HG02678 (cell line): ENCODE measurements around the gene LUZP1.

ENCODE experiments used
- ATAC-seq: cut with Tn5 transposase; IDR thresholded peaks from one replicate; pipeline ENCODE4 v1.9.1; 2021; ENCODE audit warnings: mild to moderate bottlenecking, moderate library complexity; ENCODE audit not compliant: unreplicated experiment

Gene LUZP1

DNA sequence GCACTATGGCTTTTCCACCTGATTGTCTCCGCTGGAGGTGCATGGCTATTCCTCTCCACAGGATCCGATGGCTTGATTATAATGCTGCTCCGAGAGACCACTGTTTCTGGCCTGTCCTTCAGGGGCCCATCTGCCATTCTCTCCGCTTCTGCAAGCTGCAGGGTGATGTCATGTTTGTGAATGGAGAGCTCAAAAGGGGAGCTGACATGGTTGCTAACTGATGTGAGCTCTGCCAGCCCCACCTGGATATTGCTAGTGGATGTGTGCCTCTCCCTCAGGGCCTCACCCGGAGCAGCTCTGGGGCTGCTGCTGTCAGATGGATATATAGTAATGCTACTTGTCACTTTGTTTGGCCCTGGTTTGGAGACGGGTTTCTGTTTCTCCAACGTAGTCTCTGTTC, 77.1 kb downstream of the LUZP1 start:
- ATAC-seq = no peak

DNA sequence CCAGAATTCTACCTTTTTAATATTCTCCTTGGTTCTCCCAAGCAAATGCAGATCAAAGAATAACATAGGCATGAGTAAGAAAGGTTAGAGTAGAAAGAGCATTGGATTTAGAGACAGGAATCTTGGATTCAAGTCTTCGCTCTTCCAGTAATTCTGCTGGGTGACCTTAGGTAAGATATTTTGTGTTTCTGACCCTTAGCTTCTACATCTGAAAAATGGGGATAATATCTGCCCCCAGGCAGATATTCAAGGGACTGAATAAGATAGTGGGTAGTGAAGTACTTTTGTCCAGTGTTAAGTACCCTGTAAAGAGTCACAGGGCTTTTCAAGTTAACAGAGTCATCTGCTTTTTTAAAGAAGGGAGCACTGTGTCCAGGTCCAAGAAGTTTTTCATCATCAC, 78.6 kb downstream of the LUZP1 start:
- ATAC-seq = no peak

DNA sequence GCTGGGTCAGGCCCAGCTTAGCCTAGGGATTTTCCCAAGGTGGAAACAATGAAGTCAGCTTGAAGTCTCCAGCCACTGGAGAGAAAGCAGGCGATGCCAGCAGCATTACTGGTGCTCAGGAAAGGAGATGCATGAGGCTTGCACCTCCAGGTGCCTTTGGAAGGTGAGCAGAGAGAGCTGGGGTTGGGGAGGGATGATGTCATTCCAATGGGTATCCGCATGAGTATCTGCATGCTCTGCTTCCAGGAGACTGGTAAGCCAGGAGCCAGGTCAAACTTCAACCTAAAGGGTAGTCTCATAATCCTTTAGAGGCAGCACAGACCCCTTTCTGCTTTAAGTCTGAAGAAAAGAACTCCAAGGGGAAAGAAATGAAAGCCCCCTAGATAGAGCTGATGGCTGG, 80.6 kb downstream of the LUZP1 start:
- no peak for ATAC-seq

DNA sequence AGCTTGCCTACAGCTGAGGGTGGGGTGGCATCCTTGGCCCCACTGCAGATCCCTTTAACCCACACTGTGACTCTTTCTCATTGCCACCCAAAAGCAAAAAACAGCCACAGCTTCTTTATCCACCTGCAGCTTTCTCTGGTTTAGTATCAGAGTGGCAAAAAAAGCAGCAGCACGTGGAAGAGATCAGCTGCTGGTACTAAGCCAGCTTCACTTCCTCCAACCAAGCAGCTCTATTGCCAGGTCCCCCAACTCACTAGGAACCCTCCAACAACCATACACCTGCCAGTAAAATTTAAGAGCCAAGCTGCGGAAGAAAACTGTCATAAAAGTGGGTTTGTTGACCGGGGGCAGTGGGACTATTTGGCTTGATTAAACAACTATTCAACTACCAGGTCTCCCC, 83.0 kb downstream of the LUZP1 start:
- ATAC-seq = no peak

DNA sequence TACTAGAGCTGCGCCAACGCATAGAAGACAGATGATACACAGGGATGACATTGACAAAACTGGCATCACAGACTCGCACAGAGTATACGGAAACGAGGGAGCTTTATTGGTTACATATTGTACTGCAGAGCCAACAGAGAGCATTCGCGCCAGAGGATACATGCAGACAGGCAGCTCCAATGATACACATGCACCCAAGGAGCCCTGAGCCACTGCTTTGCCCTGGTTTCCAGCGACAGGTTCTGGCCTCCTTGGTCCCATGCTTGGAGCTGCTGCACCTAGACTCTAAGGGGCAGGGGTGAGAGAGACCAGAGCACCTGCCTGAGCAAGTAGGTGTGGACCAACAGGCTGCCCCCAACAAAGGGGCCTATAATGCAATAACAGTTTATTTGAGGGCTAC, 83.8 kb downstream of the LUZP1 start:
- ATAC-seq = no peak

DNA sequence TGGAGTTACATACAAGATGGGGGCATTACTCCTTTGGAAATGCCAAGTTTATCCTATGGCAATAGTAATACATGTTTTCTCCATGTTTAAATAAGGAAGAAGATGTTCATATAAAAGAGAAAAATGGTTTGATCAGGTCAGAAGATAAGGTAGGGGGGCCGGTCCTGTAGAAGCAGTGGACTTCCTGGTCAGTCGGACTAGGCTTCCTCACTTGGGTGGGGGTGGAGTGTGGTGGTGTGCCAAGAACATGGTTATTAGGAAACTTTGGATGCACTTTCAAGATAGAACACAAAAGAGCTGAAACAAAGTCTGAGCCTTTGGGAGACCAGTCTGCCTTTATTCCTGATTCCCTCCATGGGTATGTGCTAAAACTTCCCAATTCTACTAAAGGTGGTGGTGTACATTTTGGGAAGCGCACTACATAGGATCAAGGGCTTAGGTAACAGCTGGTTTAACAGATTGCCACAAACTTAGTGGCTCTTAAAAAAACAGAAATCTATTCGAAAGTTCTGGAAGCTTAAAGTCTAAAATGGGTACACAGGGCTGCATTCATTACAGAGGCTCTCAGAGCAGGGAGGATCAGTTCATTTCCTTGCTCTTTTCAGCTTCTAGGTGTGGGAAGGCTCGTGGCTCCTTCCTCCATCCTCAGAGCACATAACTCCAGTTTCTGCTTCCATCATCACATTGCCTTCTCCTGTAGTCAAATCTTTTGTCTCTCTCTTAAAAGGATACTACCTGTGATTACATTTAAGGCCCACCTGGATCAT, 84.8 kb downstream of the LUZP1 start:
- ATAC-seq = no peak

DNA sequence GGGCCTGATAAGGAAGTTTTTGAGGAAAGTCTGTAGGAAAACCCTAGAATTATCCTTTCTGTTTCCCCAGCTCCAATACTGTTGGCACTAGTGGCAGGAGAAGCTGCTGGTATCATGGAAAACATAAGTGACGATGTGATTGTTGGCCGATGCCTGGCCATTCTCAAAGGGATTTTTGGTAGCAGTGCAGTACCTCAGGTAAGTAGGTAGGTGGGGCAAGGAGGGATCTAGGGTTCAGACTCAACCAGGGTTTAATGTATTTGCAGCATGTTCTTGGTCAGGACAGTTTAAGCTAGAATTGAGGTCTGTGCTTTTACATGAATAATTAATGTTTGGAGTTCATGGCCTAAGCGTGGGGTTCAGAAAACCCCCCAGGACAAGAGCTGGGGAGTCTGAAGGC, 87.3 kb downstream of the LUZP1 start:
- no peak for ATAC-seq

DNA sequence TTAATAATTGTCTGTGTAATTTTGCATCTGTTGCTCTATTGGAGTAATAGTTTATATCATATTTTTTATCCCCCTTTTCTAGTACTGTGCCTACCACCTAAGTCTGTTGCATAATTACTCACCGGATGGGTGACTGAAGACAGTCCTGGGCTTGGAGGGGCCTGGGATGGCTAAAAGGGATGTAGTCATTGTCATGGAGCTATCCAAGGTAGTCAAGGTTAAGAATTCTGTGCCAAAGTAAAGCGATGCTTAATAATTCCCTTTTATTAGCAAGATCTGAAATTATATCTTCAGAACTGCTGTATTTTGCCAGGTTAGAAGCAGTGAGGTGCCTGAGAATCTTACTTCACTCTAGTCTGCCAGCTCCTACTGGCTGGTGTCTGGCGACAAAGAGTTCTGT, 87.8 kb downstream of the LUZP1 start:
- no peak for ATAC-seq

DNA sequence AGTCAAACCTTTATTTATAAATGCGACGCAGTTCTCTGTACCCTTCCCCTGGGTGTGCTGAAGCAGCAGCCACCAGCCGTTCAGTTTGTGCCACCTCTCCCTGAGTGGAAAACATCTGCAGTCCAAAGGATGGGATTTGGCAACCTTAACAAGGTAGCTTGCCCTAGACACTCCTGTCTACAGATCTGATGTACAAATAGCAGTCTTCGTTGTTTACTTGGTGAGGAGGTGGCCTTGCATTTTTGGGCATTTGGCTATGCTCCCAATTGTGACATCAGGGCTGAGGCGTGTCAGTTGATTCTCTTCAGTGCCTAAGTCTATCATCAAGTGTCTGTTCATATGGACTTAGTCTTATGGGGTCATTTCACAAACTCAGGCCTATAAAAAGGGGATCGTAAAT, 89.6 kb downstream of the LUZP1 start:
- no peak for ATAC-seq

DNA sequence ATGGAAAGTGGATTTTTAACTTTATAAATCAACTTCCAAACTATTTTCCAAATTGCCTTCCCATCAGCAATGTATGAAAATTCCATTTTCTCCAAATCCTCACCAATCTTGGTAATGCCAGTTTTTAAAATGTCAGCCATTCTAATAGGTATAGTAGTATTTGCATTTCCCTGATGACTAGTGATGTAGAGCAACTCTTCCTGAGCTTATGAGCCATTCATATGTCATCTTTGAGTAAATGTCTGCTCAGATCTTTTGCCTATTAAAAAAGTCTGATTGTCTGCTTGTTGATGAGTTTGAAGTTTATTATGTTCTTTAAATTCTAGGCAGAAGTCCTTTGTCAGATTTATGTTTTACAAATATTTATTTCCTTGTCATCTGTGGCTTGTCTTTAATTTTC, 94.6 kb downstream of the LUZP1 start:
- ATAC-seq = no peak

DNA sequence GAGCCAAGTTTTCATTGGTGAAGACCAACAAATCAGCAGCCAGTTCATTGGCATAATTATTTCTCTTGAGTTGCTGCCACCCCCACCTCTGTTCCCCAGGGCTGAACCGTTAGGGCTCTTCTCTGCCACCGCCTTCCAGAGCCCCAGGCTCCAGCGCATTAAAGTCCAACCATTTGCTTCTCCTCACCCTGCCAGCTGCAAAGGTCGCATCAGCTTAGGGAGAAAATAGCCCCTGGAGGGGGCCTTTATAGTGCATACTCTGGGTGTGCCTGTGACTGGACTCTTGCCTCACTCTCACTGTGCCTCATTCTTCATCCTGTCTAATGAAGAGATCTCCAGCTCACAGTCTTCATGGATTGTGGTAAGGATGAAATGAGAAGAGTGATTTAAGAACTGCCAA, 99.0 kb downstream of the LUZP1 start:
- no peak for ATAC-seq

DNA sequence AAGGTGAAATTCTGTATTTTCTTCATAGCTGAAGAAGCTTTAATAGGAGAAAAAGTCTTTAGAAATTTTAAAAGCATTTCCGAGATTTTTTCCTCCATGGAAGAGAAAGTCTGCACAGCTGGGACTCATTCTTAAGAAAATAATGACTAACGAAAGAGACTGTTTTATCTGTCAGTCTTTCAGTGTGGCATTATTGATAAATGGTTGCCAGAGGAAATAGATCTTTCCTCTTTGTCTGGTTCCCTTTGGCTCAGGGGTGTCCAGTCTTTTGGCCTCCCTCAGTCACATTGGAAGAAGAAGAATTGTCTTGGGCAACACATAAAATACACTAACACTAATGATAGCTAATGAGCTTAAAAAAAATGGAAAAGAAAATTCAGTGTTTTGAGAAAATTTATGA, 99.5 kb downstream of the LUZP1 start:
- ATAC-seq = no peak

DNA sequence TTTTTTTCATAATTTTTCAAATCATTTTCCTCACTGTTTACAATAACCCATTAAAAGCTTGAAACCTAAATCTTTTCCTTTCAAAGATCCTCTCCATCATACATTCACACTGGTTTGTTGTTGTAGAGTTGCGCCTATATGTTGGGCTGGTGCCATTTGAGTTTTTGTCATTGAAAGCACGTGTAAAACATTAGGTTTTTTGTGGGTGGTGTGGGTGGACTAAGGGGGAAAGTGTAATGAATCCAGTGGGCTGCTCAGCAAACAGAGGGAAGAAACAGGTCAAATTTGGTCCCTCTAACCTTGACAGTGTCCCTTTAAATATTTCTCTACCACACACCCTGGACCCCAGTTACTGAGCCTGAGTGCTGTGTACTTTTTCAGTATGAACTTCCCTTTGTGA, 102.6 kb downstream of the LUZP1 start:
- no peak for ATAC-seq

DNA sequence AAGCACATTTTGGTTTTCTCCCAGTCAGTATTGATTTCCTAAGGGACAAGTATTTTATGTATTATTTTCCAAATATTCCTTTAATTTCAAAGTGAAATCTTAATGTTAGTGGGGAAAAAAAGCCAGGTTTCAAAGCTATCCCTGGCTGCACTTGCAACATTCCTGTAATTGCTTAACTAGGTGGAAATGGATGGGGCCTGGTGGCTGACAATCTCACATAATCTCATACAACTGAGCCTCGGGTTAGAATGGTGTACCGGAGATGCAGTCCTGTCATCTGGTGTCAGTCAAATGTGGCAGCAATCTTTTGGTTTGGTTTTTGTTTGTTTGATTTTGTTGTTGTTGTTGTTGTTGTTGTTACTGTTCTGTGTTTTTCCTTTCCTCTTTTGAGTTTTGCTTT, 103.3 kb downstream of the LUZP1 start:
- ATAC-seq = no peak

DNA sequence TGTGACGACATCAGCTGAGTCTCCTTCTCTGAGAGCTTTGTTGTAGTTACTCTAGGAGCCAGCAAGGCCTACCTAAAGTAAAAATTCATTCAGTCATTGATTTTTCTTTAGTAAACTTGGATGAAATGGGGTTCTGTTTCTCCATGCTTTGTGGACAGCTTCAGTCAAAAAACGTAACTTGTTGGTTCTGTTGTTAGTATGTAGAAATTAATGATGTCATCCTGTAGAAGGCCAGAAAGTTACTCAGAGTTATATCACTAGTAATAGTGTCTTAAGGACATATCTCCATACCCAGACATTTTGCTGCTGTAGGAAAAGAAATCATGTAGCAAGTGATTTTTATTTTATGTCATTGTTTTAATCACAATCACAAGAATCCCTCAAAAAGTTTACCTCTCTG, 106.4 kb downstream of the LUZP1 start:
- ATAC-seq = no peak

DNA sequence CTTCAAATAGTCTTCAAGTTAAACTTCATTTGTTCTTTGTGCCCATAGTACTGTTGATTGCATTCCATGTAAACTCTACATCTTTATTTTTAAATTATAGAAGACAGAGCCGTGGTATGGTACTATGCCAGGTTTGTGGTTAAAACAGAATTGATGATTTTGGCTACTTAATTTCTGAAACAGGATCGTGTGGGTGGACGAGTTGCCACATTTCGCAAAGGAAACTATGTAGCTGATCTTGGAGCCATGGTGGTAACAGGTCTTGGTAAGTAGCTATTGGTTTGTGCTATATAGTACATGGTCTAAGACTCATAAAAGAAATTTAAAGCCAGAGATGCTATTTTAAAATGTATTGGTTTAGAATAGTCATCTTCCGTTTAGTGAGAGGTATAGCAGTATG, 111.4 kb downstream of the LUZP1 start:
- ATAC-seq = no peak

DNA sequence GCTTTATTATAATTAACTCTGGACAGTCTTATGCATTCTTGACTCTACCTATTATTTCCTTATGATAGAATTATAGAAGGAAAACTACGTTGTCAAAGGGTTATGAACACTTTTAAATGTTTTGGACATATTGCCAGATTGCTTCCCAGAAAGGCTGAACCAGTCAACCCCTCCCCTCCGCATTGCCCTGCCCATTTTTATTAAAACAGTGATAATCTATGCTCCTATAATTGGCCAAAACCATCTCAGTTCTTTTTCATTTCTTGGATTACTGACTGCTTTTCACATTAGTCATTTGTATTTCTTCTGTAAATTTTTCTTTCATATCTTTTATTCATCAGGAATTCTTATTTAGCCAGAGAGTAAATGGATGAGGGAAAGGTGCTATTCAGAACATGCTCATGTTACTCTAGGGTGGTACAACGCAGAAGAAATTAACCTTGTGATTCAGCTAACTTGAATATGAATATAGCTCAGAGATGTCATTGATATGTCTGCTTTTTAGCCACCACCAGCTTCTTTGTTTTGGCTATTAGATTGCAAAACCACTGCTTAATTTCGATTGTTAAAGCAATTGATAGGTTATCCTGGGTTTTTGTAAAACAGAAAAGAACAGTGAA, 117.3 kb downstream of the LUZP1 start:
- ATAC-seq = no peak

DNA sequence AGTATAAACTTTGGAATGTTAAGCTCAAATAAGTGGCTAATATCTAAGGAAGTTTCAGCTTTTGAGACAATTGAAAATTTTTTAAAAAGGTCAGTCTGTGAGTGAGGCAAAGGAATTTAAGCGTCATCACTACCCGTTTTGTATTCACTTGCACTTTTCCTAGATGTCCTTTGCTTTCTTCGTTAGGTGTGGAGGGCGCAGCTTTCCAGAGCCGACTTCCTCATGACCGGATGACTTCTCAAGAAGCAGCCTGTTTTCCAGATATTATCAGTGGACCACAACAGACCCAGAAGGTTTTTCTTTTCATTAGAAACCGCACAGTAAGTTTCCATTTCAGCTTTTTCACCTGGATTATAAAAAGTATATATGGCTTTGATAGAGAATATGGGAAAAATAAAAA, 118.5 kb downstream of the LUZP1 start:
- no peak for ATAC-seq

DNA sequence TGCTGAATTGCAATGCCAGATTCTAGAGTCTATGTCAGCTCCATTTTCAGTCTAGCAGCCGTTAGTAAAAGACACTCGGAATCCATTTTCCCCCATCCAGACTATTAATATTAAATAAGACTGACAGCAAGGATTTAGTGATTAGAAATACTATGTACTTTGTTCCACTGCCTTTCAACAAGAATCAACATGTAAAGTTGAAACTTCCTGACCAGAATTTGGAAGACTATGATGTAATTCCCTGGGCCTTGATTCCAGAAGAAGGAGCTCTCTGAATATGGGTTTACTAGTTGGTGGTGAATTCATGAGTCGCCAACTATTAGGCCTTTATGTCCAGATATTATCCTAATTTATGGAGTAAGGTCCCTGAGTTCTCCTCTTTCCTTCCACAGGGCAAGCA, 124.6 kb downstream of the LUZP1 start:
- ATAC-seq = no peak

DNA sequence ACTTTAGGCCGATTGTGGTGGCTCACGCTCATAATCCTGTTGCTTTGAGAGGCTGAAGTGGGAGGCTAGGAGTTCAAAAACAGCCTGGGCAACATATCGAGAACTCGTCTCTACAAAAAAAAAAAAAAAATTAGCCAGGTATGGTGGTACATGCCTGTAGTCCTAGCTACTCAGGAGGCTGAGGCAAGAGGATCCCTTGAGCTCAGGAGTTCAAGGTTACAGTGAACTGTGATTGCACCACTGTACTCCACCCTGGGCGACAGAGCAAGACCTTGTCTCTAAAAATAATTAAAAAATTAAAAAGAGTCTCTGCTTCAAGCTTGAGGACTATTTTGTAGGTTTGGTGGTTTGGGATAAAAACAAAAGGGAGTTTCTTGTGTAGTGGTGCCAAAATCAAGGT, 128.1 kb downstream of the LUZP1 start:
- no peak for ATAC-seq

DNA sequence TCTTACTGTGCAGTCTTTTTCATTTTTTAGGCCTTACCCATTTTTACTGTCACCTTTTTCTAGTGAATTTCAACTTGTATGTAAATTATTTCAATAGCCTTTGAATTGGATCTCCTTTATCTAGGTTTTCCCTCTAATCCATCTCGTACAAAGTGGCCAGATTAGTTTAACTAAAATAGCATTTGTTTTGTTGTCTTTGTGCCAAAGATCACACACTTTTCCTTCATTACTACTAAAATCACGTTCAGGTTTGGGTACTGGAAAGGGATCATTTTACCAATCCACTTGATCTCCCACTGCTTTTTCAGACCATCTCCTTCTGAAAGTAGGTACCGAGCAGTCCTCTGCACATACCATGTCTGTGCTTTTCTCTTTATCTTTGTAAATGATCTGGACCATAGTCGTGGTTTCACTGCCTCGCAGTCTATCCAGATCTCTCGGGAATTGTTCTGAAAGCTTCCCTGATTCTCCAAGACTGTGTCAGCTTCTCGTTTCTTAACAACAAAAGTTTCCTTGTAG, 129.3 kb downstream of the LUZP1 start:
- ATAC-seq = no peak

DNA sequence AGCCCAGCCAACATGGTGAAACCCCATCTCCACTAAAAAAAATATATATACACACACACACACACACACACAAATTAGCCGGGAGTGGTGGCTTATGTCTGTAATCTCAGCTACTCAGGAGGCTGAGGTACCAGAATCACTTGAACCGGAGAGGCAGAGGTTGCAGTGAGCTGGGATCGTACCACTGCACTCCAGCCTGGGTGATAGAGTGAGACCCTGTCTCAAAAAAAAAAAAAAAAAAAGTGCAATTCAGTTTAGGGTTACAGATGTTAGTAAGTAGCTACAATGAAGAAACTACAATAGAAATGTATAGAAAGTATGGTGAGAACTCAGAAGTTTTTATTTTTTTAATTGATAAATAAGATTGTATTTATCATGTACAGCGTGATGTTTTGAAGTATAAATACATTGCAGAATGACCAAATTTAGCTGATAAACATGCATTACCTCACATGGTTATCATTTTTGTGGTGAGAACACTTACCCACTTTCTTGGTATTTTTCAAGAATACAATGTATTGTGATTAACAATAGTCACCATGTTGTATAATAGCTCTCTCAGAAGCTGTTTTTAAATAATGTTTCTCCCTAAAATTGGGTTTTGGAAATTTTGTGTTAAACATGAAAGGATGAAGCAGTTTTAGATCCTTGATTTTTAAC, 131.4 kb downstream of the LUZP1 start:
- ATAC-seq = no peak
